ENCODE results near the gene FCN3. TPM values are rescaled to one million over a fixed set of nuclear protein-coding genes. Genes with fewer than 3 reads are reported as not detected.

The FCN3 gene
- total RNA-seq, 1 experiment from 2014 or later, result 0.22 TPM

- Histone ChIP-seq H3K27me3 (ENCODE audit: insufficient read depth, low read length) (no peaks in the 10 kb centered on the region), H4K8ac (replicated peaks; ENCODE audit: insufficient read length, low read depth, low read length) (no peak overlapping the region), H3K18ac (ENCODE audit: insufficient read length, low read depth, low read length) (no peak overlapping the region), H3K79me2 (ENCODE audit: insufficient read depth, low read length) (peaks cover 8% of the 10 kb centered on the region; the same call in 1 of the 2 replicates), H3K9ac (ENCODE audit: extremely low read depth, insufficient read length, low read length) (no peak overlapping the region), H2BK15ac (ENCODE audit: low read depth, low read length) (no peak overlapping the region), H3K23ac (ENCODE audit: insufficient read length, low read depth, low read length) (no peak overlapping the region), H3K79me1 (ENCODE audit: insufficient read depth, low read depth, low read length, poor library complexity, severe bottlenecking) (peaks cover 3% of the 10 kb centered on the region), H2AFZ (ENCODE audit: low read length) (no peak overlapping the region), H2BK120ac (ENCODE audit: low read depth, low read length, poor library complexity, severe bottlenecking) (no peak overlapping the region), H3K4ac (ENCODE audit: low read depth, low read length) (no peak overlapping the region), H3K14ac (ENCODE audit: insufficient read depth, low read length) (no peak overlapping the region), H3T11ph (ENCODE audit: low read length) (no peak overlapping the region), H3K23me2 (ENCODE audit: insufficient read length, low read depth, low read length, poor library complexity, severe bottlenecking) (peaks cover 1% of the 10 kb centered on the region), H3K4me1 (ENCODE audit: insufficient read depth, low read length) (no peaks in the 10 kb centered on the region), H2BK20ac (ENCODE audit: low read depth, low read length, poor library complexity, severe bottlenecking) (no peak overlapping the region), H2BK12ac (ENCODE audit: insufficient read length, low read depth, low read length) (no peak overlapping the region), H4K5ac (ENCODE audit: insufficient read length, low read depth, low read length) (no peak overlapping the region), H4K20me1 (ENCODE audit: control insufficient read depth, insufficient read depth, insufficient read length) (no peaks in the 10 kb centered on the region), H4K91ac (ENCODE audit: insufficient read length, low read depth, low read length) (no peak overlapping the region), H2AK5ac (ENCODE audit: insufficient read length, low read length) (no peak overlapping the region), H3K4me2 (ENCODE audit: insufficient read depth, insufficient read length, low read length) (no peak overlapping the region), H2BK5ac (ENCODE audit: insufficient read length, low read length) (no peak overlapping the region), H3K27ac (ENCODE audit: insufficient read length, low read depth, low read length) (no peak overlapping the region), H3K56ac (ENCODE audit: insufficient read length, low read depth, low read length) (no peak overlapping the region), H3K9me3 (ENCODE audit: control insufficient read depth, low read depth, low read length) (no peaks in the 10 kb centered on the region)
- Mint-ChIP-seq H3K27me3 (ENCODE audit: low read depth) (no peaks in the 10 kb centered on the region), H3K27ac (no peak overlapping the region), H3K4me3 (no peak overlapping the region), H3K9me3 (no peaks in the 10 kb centered on the region), H3K36me3 (ENCODE audit: insufficient read depth in 1 of 3, low read depth in 3 of 3) (peaks cover 11 to 46% (median 33%) of the 10 kb centered on the region in 3 experiments; a peak in 6 of 7 replicates), H3K4me1 (peaks cover 5 to 8% of the 10 kb centered on the region in 2 experiments; a peak in 2 of 4 replicates)
- TF ChIP-seq CTCF (conservative IDR thresholded peaks at IDR 0.05), result no peak
- WGBS (ENCODE audit: extremely low coverage, insufficient read length, low lambda C conversion rate), result no CpG with 5 or more reads among the region's 5 CpGs
- no peak for DNase-seq
These were observed 46.7 kb downstream of the FCN3 start for GRCh38 chr1:27327964-27328363.

Measured in H9 (cell line).